ENCODE results near the gene IL15.

The IL15 gene

DNA sequence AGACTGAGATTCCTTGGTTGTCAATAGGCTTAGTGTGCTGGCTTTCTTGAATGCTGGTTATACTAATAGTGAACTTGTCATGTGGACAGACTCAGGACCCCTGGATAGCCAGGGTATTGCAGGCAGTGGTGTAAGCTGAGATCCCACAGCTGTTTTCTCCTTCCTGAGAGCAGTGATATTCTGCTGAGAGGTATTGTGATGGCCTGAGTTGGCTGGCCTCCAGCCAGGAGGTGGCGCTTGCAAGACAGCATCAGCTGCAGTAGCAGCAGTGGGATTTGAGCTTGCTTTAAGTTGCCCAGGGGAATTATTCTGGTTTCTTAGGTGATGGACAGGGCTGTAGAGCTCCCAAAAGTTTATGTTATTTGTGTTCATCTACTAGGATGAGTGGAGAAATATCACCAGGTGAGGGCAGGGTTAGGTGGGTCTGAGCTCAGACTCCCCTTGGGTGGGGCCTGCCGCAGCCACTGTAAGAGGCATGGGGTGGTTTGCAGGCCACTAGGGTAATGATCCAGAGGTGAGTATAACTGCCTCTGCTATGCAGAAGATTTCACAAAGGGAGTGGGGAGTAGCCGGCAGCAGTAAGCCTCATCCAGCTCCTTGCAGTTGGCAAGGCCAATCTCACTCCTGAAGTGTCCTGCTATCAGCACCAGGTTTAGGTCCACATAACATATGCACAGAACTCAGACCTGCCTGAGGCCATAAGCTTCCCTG lies 66.2 kb downstream of the IL15 start:
- no peak overlapping the region for H3K27ac ChIP-seq (ENCODE audit: low read length)
- no peak overlapping the region for H3K4me3 ChIP-seq (ENCODE audit: low read length)
- H2AFZ ChIP-seq (ENCODE audit: low read depth, low read length), result no peak overlapping the region
- peaks cover 17% of the 10 kb centered on the region for H3K4me1 ChIP-seq (ENCODE audit: low read length)
- TF ChIP-seq EZH2phosphoT487 (IDR thresholded peaks at IDR 0.05; ENCODE audit: low read depth), result no peak
- TF ChIP-seq, protein P1, sequence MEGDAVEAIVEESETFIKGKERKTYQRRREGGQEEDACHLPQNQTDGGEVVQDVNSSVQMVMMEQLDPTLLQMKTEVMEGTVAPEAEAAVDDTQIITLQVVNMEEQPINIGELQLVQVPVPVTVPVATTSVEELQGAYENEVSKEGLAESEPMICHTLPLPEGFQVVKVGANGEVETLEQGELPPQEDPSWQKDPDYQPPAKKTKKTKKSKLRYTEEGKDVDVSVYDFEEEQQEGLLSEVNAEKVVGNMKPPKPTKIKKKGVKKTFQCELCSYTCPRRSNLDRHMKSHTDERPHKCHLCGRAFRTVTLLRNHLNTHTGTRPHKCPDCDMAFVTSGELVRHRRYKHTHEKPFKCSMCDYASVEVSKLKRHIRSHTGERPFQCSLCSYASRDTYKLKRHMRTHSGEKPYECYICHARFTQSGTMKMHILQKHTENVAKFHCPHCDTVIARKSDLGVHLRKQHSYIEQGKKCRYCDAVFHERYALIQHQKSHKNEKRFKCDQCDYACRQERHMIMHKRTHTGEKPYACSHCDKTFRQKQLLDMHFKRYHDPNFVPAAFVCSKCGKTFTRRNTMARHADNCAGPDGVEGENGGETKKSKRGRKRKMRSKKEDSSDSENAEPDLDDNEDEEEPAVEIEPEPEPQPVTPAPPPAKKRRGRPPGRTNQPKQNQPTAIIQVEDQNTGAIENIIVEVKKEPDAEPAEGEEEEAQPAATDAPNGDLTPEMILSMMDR (IDR thresholded peaks at IDR 0.05; ENCODE audit: low read depth, low read length), result peak; percentile 44
- peaks cover 17% of the 10 kb centered on the region for H3K9me3 ChIP-seq (ENCODE audit: insufficient read depth, low read length)
- H3K4me2 ChIP-seq (ENCODE audit: low read length), result no peak overlapping the region
- H3K79me2 ChIP-seq (ENCODE audit: low read length), result no peaks in the 10 kb centered on the region
- H4K20me1 ChIP-seq (ENCODE audit: insufficient read depth, low read length), result no peaks in the 10 kb centered on the region
- no peaks in the 10 kb centered on the region for H3K27me3 ChIP-seq (ENCODE audit: low read depth, low read length)
- peaks cover 22% of the 10 kb centered on the region for H3K36me3 ChIP-seq (replicated peaks; ENCODE audit: low read depth, low read length)
- H3K9ac ChIP-seq (ENCODE audit: low read length), result no peak overlapping the region

DNA sequence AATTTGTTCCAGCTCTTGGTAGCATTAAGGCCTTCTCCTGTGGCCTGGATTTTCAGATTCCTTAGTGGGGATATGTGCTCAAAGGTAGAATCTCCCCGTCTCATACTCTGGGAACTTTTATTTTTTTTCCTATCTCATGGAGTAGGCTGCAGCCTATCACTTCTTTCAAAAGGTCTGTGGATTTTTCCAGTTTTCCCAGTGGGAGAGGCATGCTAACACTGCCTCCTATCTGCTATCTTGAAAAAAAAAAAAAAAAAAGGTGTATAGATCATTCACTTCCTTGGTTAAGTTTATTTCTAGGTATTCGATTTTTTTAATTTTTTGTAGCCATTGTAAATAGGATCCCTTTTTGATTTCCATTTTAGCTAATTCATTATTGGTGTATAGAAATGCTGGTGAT lies 67.1 kb downstream of the IL15 start:
- H3K4me2 ChIP-seq (ENCODE audit: low read length), result no peak overlapping the region
- H3K4me1 ChIP-seq (ENCODE audit: low read length), result peaks cover 17% of the 10 kb centered on the region
- H3K79me2 ChIP-seq (ENCODE audit: low read length), result no peaks in the 10 kb centered on the region
- TF ChIP-seq EZH2phosphoT487 (IDR thresholded peaks at IDR 0.05; ENCODE audit: low read depth), result no peak
- TF ChIP-seq, protein P1 (IDR thresholded peaks at IDR 0.05; ENCODE audit: low read depth, low read length), result no peak
- H3K9me3 ChIP-seq (ENCODE audit: insufficient read depth, low read length), result peaks cover 20% of the 10 kb centered on the region
- no peak overlapping the region for H3K27ac ChIP-seq (ENCODE audit: low read length)
- H4K20me1 ChIP-seq (ENCODE audit: insufficient read depth, low read length), result no peaks in the 10 kb centered on the region
- no peak overlapping the region for H2AFZ ChIP-seq (ENCODE audit: low read depth, low read length)
- no peak overlapping the region for H3K9ac ChIP-seq (ENCODE audit: low read length)
- H3K4me3 ChIP-seq (ENCODE audit: low read length), result no peak overlapping the region
- no peaks in the 10 kb centered on the region for H3K27me3 ChIP-seq (ENCODE audit: low read depth, low read length)
- peaks cover 27% of the 10 kb centered on the region for H3K36me3 ChIP-seq (replicated peaks; ENCODE audit: low read depth, low read length)

DNA sequence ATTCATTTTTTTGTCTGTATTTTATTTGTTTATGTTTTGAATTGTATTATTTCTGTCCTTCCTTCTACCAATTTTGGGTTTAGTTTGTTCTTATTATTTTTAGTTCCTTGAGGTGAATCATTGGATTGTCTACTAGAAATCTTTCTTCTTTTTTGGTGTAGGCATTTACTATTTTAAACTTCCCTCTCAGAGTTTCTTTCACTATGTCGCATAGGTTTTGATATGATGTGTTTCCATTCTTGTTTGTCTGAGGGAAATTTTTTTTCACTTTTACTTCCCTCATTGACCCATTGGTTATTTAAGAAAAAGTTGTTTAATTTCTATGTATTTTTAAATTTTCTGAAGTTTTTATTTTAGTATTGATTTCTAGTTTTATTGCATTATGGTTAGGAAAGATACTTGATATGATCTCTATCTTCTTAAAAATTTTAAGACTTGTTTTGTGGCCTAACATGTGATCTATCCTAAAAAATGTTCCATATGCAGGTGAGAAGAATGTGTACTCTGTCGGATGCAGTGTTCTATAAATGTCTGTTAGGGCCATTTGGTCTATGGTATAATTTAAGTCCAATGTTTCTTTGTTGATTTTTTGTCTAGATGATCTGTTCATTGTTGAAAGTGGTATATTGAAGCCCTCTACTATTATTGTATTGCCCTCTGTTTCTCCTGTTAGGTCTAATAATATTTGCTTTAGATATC lies 68.8 kb downstream of the IL15 start:
- Histone ChIP-seq H3K9ac (ENCODE audit: low read length) (no peak overlapping the region), H2AFZ (ENCODE audit: low read depth, low read length) (no peak overlapping the region), H3K27me3 (ENCODE audit: low read depth, low read length) (no peaks in the 10 kb centered on the region), H3K4me2 (ENCODE audit: low read length) (peak overlapping the region; percentile 20; the same call in 1 of the 2 replicates), H3K79me2 (ENCODE audit: low read length) (no peaks in the 10 kb centered on the region), H4K20me1 (ENCODE audit: insufficient read depth, low read length) (no peaks in the 10 kb centered on the region), H3K27ac (ENCODE audit: low read length) (peak overlapping the region; percentile 73), H3K4me1 (ENCODE audit: low read length) (peaks cover 17% of the 10 kb centered on the region), H3K4me3 (ENCODE audit: low read length) (no peak overlapping the region), H3K36me3 (replicated peaks; ENCODE audit: low read depth, low read length) (peaks cover 27% of the 10 kb centered on the region), H3K9me3 (ENCODE audit: insufficient read depth, low read length) (peaks cover 20% of the 10 kb centered on the region)
- no peak for TF ChIP-seq EZH2phosphoT487 (IDR thresholded peaks at IDR 0.05; ENCODE audit: low read depth)
- TF ChIP-seq, protein P1 (IDR thresholded peaks at IDR 0.05; ENCODE audit: low read depth, low read length), result no peak

DNA sequence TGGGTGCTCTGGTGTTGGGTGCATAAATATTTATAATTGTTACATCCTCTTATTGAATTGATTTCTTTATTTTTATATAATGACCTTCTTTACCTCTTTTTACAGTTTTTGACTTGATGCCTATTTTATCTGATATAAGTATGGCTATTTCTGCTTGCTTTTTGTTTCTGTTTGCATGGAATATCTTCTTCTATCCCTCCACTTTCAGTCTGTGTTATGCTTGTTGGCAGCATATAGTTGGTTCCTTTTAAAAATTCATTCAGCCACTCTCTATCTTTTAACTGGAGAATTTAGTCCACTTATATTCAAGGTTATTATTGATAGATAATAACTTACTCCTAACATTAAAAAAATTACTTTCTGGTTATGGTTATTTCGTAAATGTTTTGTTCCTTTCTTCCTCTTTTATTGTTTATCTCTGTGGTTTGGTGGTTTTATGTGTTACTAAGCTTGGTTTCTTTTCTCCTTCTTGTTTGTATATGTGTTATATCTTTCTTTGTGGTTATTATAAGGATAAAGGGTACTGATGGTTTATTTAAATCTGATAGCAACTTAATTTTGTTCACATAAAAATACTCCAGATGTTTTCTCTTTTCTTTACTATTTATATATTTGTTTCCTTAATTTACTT lies 69.5 kb downstream of the IL15 start:
- Histone ChIP-seq H3K79me2 (ENCODE audit: low read length) (no peaks in the 10 kb centered on the region), H3K9ac (ENCODE audit: low read length) (no peak overlapping the region), H3K36me3 (replicated peaks; ENCODE audit: low read depth, low read length) (peaks cover 27% of the 10 kb centered on the region), H3K9me3 (ENCODE audit: insufficient read depth, low read length) (peaks cover 20% of the 10 kb centered on the region), H3K4me3 (ENCODE audit: low read length) (no peak overlapping the region), H3K27ac (ENCODE audit: low read length) (peak overlapping the region; percentile 73), H3K27me3 (ENCODE audit: low read depth, low read length) (no peaks in the 10 kb centered on the region), H3K4me1 (ENCODE audit: low read length) (peaks cover 17% of the 10 kb centered on the region), H4K20me1 (ENCODE audit: insufficient read depth, low read length) (no peaks in the 10 kb centered on the region), H3K4me2 (ENCODE audit: low read length) (peak overlapping the region; percentile 20; the same call in 1 of the 2 replicates), H2AFZ (ENCODE audit: low read depth, low read length) (no peak overlapping the region)
- TF ChIP-seq, protein P1 (IDR thresholded peaks at IDR 0.05; ENCODE audit: low read depth, low read length), result no peak
- no peak for TF ChIP-seq EZH2phosphoT487 (IDR thresholded peaks at IDR 0.05; ENCODE audit: low read depth)
